GM18507 (cell line): ENCODE data around the gene CRACR2A.

Experiments
- DNase-seq: peaks from one replicate; pipeline ENCODE4 v3.0.0; 2011; ENCODE audit warnings: low read depth; ENCODE audit not compliant: insufficient read length; ENCODE audit errors: extremely low spot score
- FAIRE-seq: peaks from 2 replicates; lab custom pipeline; 2011; peaks lifted over from hg19 to GRCh38; lab: Jason Lieb, UNC

The CRACR2A gene

DNA sequence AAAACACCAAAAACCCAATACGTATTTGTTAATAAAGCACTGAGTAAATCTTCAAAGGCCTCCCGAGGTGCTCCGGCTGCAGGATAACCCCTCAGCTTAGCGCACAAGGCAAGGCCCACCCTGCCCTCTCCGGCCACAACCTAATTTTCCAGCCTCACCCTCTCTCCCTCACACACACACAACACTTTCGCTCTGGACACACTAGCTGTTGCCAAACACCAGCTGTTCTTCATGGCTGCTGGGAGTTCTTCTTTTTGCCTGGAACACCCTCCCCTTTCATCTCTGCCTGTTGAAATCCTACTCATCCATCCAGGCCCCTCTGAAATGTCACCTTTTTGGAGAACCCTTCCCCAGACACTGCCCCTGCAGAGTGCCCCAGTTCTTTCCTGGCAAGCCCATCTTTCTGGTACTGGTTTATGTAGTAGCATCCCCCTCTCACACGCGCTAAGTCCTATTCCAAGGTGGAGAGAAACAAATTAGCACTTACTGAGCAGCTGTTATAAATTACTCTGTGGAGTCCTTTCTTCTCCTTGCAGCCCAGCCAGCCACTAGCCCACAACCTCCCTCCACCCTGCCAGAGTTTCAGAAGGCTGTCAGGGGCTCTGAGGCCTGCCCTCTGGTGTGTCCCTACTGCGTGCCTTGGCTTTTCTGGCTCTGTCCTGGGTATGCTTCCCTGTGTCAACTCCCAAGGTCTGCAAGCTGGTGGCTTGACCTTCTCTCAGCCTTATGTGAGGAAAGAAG, 805 bp upstream of the CRACR2A start:
- DNase-seq, result no peak
- FAIRE-seq, result peak; percentile 15

GRCh38 chr12:3752096-3752709, 706 bp downstream of the CRACR2A start:
- FAIRE-seq, result peak; percentile 98
- peak; percentile 70 for DNase-seq

DNA sequence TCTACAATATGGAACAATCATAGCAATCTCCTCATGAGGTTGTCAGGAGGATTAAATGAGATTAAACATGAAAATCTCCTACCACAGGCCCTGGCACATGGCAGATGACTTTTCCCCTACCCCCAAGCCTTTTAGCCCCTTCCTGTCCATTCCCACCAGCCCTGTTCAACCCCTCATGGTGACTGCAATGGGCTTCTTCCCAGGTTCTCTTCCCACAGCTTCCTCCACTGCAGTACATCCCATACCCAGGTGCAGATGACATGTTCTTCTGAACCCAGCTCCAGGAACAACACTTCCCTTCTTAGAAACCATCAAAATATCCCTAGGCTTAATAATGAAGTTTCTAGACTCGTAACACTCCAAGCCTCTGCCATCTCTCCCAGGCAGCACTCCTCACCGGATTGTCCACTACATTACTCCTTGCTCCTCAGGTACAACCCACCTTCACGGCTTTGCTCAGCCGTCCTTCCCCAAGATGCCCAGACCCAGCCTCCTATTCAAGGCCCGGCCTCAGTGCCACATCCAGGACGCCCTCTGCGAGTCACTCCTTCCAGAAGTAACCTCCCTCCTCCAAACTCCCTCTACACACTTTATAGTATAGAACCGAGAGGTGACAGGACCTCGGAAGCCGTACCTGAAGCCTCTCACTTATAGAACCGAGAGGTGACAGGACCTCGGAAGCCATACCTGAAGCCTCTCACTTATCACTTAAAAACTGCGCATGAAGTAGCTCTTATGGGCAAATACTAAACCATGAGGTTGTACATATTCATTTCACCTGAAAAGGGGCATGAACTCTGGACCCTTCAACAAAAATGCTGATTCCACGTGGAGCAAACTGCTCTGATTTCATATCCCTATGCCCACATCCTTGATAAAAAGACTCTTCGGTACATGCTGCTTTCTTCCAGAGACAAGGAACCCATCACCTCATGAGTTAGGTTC, 1.5 kb downstream of the CRACR2A start:
- no peak for FAIRE-seq
- DNase-seq, result no peak

DNA sequence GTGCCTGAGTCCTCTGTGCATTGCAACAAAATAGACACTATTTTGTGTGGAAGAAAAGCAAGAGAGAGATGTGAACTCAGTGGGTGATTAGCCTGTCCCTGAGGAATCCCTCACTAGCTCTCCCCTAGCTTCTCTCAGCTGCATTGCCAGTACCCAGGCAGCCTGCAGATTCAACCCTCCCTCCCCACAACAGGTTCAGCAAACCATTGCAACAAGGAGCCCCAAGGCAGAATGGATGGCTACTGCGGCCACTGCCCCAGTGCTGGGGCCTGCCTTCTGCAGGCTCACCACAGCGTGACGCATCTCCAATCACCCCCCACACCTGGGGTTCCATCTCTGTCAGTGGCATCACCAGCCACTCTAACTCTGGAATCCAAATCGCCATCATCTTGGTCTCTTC, 2.3 kb downstream of the CRACR2A start:
- no peak for DNase-seq
- FAIRE-seq, result no peak

- FAIRE-seq, result no peak
- no peak for DNase-seq
Measured at GRCh38 chr12:3748620-3749019, 4.3 kb downstream of the CRACR2A start.

DNA sequence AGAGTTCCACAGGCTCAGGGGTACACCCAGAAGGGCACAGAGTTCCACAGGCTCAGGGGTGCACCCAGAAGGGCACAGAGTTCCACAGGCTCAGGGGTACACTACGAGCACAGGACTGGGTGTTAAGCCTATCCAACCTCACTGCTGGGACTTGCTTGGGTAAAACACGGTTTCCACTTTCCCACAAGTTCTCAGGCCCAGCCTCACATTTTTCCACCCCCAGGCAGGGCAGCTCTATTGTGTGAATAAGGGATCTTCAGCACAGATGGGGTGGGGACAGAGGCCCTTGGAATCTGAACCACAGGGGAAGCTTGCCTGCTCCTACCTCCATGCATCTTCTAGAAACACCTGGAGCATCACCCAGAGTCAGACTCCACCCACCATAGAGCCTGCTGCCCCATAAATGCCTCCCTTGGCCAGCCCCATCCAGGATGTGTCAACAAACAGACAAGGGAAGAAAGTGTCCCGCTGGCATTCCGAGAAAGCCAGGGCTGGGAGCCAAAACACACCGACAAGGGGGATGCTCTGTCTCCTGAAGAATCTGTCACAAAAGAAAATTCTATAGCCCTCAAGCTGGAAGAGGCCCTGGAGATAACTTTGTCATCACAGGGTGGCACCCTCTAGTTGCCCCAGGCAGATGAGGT, 4.8 kb downstream of the CRACR2A start:
- DNase-seq, result no peak
- FAIRE-seq, result no peak

DNA sequence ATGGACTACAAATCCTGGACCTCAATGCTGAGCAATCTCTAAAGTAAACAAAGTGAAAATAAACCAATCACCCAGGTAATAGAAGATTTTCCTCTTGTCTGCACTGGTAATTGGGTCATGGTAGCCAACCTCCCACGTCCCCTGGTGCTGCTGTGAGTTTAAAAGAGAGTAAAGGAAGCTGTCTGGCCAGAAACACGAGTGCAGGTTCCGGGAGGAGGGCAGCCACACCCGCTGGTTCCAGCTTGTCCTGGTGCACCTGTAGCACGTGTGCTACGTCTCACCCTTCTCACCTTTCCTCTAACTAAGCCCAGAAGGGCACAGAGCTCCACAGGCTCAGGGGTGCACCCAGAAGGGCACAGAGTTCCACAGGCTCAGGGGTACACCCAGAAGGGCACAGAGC, 5.4 kb downstream of the CRACR2A start:
- no peak for FAIRE-seq

GRCh38 chr12:3746758-3747157, 6.2 kb downstream of the CRACR2A start:
- DNase-seq, result no peak
- FAIRE-seq, result no peak

More for the DNA sequence above, 5.4 kb downstream of the CRACR2A start:
- no peak for DNase-seq

DNA sequence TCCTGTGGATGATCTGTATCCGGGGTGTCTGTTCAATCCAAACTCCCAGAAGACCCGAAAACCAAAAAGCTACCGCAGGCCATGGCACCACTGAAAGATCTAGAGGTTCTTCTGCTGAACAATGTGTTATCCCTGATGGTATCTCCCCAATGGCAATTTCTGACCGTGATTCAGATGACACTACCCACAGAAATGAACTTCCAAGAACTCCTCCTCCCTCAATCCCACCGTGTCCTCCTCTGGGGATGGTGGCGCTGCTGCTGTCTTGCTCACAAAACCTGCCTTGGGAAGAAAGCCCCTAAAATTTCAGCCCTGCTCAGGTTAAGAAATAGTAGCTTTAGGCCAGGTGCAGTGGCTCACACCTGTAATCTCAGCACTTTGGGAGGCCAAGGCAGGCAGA, 7.8 kb downstream of the CRACR2A start:
- no peak for DNase-seq
- no peak for FAIRE-seq

- FAIRE-seq (no peak), DNase-seq (no peak)
Measured at GRCh38 chr12:3744229-3744901, 8.5 kb downstream of the CRACR2A start.

- FAIRE-seq (peak; percentile 75), DNase-seq (no peak)
Measured at GRCh38 chr12:3743803-3744202, 9.1 kb downstream of the CRACR2A start.

DNA sequence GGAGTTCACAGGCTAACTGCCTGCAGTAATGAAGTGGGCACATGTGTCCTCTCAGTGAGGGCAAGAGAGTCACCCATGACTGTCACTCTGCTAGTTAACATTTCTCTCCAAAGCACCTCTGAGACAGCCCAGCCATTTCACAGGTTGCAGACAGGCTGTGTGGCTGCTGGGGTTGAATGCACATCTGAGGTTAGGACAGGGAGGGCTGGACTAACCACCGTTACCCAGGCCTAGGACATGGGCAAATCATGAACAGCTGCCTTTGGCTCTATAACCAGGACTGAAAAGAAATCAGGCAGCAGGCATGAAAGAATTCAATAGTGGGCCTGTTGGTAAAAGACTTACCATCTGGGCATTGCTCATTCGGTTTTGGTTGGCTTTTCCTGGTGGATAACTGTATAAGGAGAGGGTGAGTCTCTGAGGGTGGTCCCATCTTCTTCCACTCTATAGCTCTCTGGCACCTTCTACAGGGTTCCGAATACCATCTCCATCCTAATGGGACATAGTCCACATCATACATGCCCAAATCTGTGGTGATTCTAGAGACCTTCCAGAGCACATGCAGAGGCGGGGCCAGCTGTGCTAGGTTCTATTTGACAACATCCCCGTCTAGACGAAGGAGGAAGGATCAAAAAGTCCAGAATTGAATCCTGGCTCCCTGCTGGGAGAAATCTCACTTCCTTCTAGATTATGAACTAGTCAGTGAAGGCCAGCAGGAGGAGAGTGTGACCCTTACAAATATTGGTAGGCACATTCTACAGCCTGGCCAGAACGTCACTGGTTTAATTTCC, 10.8 kb downstream of the CRACR2A start:
- DNase-seq (no peak), FAIRE-seq (peak; percentile 29)

DNA sequence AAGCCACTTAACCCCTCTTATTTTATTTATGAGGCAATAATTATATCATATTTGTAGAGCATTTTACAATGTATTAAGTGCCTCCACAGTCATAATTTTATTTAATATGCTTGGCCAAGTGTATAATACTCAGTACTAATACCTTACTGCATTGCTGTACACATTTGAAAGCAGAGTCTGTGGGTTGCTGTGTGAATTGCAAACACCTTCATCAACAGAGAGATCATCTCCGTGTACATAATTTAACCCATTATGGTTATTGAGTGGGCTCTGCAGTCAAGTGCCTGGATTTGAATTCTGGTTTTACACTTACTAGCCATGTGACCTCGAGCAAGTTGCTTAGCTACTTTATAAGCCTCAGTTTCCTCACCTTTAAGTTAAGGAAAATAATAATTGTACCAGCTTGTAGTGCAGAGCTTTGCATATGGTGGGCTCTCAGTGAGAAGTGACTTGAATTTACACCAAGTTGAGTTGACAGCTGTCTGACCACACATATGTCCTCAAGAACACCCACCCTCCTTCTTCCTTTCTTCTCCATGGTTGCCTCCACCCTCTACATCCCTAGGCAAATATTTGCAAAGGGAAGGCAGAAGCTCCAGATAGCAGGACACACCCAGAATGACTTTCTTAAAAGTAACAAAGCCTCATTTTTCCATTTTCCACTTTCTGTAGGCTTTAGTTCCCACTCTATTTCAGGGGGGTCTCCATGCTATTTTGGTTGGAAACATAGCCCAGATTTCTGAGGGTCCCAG, 12.3 kb downstream of the CRACR2A start:
- DNase-seq (no peak), FAIRE-seq (no peak)

DNA sequence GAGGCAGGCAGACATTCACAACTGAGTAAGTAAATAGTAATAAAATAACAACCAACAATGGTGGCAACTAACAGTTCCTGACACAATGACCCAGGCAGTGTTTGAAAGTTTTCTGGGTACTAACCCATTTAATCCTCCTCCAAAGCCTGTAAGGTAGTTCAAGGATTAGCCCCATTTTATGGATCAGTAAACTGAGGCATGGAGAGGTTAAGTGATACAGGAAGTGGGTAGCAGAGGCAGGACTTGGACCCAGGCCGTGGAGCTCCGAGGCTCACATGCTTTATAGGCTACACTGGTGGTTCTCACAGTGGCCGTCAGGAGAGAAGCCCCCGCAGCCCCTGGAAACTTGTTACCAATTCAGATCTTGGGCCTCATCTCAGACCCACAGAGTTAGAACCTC, 17.5 kb downstream of the CRACR2A start:
- FAIRE-seq (no peak), DNase-seq (no peak)

DNA sequence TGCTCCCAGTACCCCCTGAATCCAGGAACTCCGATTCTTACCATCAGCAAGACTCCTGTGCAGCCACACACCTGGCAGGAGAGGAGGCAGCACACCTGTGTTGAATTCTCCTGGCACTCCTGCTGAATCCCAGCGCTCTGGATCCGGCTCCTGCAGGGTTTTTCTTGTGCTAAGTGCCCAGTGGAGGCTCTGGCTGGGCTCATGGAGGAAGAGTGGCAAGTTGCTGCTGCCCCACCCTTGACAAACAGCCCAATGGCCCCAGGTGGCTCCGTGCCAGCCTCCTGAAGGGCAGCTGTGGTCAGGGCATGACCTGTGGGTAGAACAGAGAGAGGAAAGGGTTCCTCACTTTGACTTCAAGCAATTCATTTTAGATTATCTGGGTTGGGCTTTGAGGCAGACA, 20.0 kb downstream of the CRACR2A start:
- FAIRE-seq, result no peak
- DNase-seq, result no peak

GRCh38 chr12:3730111-3730510, 22.8 kb downstream of the CRACR2A start:
- DNase-seq (no peak), FAIRE-seq (no peak)

DNA sequence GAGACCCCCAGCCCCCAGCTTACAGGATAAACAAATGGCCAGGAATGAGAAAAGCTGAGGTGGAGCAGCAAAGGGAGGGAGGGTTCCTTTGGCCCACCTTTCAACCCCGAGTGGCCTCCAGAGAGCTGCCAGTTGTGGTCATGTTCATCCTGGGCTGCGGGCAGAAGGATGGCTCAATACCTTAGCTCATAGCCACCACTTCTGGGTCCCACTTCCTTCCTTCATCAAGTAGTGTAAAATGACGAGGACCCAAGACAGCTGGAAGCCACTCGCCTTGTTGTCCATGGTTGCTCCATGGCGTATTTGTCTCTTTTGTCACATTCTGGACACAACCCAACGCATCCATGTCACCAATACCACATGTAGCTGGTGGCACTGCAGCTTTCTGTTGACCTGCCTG, 24.2 kb downstream of the CRACR2A start:
- DNase-seq (no peak), FAIRE-seq (no peak)
